ENCODE measurements around the gene MAP4K4.

Gene MAP4K4

DNA sequence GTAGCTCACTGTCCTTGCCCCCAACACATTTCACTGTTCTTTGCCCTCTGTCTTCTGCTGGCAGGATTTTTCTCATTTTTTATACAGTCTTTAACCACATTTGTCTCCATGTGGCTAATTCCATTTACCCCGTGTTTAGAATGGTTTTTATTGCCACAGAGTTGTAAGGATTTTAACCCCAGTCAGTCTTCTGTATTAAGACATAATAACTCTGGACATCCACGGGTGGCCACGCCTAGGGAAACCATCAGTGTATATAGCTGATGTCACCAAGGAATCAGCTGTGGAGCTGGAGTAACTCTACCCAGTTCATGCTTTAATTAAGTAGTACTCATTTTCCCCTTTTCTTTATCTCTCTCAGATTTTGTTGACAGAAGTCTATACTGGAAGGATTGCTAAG, 139.8 kb downstream of the MAP4K4 start:
- no peaks in the 10 kb centered on the region for H3K27me3 ChIP-seq (replicated peaks)
- H3K4me3 ChIP-seq (ENCODE audit: low read depth, low read length), result no peak overlapping the region
- in situ Hi-C loops (cut with HindIII; ENCODE audit: low pct_ligation_motif_present, low sequenced_read_pairs), result loop anchor here (25.0 kb wide), 1 partner anchor 400 kb away; no protein-coding TSS in a partner anchor
- DNase-seq, result no peak
- H3K27ac ChIP-seq, result no peak overlapping the region
- TF ChIP-seq, protein P1, sequence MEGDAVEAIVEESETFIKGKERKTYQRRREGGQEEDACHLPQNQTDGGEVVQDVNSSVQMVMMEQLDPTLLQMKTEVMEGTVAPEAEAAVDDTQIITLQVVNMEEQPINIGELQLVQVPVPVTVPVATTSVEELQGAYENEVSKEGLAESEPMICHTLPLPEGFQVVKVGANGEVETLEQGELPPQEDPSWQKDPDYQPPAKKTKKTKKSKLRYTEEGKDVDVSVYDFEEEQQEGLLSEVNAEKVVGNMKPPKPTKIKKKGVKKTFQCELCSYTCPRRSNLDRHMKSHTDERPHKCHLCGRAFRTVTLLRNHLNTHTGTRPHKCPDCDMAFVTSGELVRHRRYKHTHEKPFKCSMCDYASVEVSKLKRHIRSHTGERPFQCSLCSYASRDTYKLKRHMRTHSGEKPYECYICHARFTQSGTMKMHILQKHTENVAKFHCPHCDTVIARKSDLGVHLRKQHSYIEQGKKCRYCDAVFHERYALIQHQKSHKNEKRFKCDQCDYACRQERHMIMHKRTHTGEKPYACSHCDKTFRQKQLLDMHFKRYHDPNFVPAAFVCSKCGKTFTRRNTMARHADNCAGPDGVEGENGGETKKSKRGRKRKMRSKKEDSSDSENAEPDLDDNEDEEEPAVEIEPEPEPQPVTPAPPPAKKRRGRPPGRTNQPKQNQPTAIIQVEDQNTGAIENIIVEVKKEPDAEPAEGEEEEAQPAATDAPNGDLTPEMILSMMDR (IDR thresholded peaks at IDR 0.05; ENCODE audit: low read depth, low read length, missing control alignments), result no peak
- H3K36me3 ChIP-seq (replicated peaks), result peaks cover 63% of the 10 kb centered on the region

DNA sequence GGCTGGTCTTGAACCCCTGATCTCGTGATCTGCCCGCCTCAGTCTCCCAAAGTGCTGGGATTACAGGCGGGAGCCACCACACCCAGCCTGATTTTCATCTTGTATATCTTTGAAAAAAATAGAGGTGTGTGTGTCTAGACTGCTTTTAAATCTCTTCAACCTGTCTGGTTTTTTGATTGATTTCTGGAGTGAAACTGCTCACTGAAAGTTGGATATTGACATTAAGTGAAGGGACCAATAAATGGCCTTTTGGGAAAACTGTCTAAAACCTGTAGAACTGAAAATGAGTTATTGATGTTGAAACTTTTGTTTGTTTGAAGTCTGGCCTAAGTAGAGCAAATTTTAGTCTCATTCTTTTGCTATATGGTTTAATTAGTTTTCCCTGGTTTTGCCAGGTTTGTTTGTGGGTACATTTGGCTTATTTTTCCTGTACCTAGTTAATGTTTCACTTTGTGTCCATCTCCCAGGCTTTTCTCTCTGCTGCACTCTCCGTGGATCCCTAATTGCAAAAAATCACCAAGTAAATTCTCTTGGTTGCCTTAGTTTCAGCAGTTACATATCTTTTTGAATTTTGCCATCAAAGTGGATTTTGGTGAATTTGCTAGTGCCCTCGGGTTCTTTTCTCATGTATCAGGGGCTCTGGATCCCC, 144.3 kb downstream of the MAP4K4 start:
- no peak for DNase-seq
- H3K4me3 ChIP-seq (ENCODE audit: low read depth, low read length), result no peak overlapping the region
- H3K36me3 ChIP-seq (replicated peaks), result peaks cover 73% of the 10 kb centered on the region
- no peaks in the 10 kb centered on the region for H3K27me3 ChIP-seq (replicated peaks)
- in situ Hi-C loops (cut with HindIII; ENCODE audit: low pct_ligation_motif_present, low sequenced_read_pairs), result loop anchor here (25.0 kb wide), 1 partner anchor 405 kb away; no protein-coding TSS in a partner anchor
- TF ChIP-seq, protein P1 (IDR thresholded peaks at IDR 0.05; ENCODE audit: low read depth, low read length, missing control alignments), result no peak
- H3K27ac ChIP-seq, result no peak overlapping the region

DNA sequence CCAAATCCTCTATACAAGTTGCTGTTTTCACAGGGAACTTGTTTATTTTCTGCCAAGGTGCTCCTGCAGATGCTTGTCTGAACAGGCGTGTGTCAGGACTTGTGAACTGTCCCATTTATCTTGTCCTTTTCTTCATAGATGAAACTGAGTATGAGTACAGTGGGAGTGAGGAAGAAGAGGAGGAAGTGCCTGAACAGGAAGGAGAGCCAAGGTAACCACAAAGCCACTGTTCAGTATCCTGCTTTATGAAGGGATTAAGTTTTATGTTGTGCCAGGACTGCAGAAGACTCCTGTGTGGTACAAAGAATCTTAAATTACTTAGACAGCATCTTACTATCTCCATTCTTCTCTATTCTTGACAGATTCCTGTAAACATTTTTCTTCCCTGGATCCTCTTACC, 145.0 kb downstream of the MAP4K4 start:
- in situ Hi-C loops (cut with HindIII; ENCODE audit: low pct_ligation_motif_present, low sequenced_read_pairs), result loop anchor here (25.0 kb wide), 1 partner anchor 405 kb away; no protein-coding TSS in a partner anchor
- no peak overlapping the region for H3K27ac ChIP-seq
- H3K36me3 ChIP-seq (replicated peaks), result peaks cover 71% of the 10 kb centered on the region
- H3K27me3 ChIP-seq (replicated peaks), result no peaks in the 10 kb centered on the region
- TF ChIP-seq, protein P1 (IDR thresholded peaks at IDR 0.05; ENCODE audit: low read depth, low read length, missing control alignments), result no peak
- no peak for DNase-seq
- no peak overlapping the region for H3K4me3 ChIP-seq (ENCODE audit: low read depth, low read length)

DNA sequence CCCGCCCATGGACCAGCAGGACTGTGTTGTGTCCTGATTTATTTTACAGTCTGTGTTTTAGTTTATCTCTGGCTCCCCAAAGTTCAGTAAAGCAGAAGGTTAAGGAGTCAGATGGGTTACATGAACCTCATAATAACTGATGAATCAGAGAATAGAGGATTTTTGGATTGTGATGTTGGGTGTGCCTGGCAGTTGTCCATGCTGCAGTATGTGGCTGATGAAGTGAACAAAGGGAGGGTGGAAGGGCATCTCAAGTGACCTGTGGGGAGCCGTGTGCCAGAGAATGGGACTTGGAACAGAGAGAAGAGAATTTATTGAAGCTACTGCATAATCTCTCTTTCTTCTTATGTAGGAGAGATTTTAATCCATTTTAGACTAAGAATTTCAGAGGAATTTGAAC, 145.5 kb downstream of the MAP4K4 start:
- no peak for DNase-seq
- peak overlapping the region; percentile 59 for H3K27ac ChIP-seq
- in situ Hi-C loops (cut with HindIII; ENCODE audit: low pct_ligation_motif_present, low sequenced_read_pairs), result loop anchor here (25.0 kb wide), 1 partner anchor 406 kb away; no protein-coding TSS in a partner anchor
- peaks cover 67% of the 10 kb centered on the region for H3K36me3 ChIP-seq (replicated peaks)
- H3K4me3 ChIP-seq (ENCODE audit: low read depth, low read length), result no peak overlapping the region
- TF ChIP-seq, protein P1 (IDR thresholded peaks at IDR 0.05; ENCODE audit: low read depth, low read length, missing control alignments), result no peak
- H3K27me3 ChIP-seq (replicated peaks), result no peaks in the 10 kb centered on the region

DNA sequence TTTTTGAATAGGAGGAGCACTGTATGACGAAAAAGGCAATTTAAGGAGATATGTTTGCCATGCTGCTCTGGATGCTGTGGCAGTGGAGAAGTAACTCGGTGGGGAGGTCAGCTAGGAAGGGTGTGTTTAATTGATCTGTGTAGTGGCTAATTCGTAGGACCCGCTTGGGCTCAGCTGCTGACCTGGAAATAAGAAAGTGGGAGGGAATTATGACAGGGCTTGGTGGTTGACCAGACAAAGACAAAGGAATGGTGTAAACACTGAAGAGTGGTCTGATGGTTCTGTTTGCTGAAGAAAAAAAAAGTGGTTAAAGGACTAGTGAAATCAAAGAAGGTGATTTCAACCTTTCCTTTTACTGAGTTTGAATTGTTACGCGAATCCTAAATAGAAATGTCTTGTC, 146.0 kb downstream of the MAP4K4 start:
- in situ Hi-C loops (cut with HindIII; ENCODE audit: low pct_ligation_motif_present, low sequenced_read_pairs), result loop anchor here (25.0 kb wide), 1 partner anchor 406 kb away; no protein-coding TSS in a partner anchor
- Histone ChIP-seq H3K27me3 (replicated peaks) (no peaks in the 10 kb centered on the region), H3K4me3 (ENCODE audit: low read depth, low read length) (no peak overlapping the region), H3K36me3 (replicated peaks) (peaks cover 67% of the 10 kb centered on the region), H3K27ac (peak overlapping the region; percentile 59)
- DNase-seq, result no peak
- TF ChIP-seq, protein P1 (IDR thresholded peaks at IDR 0.05; ENCODE audit: low read depth, low read length, missing control alignments), result no peak

All from brain microvascular endothelial cell (primary cell).